ENCODE measurements around the gene YIF1B. TPM values are rescaled to one million over a fixed set of nuclear protein-coding genes. Genes with fewer than 3 reads are reported as not detected.

The YIF1B gene
- total and polyA plus RNA-seq, 2 donors (not counting 1 experiment from before 2014, with no cell fraction given) = 31.6 to 58.3 TPM

DNA sequence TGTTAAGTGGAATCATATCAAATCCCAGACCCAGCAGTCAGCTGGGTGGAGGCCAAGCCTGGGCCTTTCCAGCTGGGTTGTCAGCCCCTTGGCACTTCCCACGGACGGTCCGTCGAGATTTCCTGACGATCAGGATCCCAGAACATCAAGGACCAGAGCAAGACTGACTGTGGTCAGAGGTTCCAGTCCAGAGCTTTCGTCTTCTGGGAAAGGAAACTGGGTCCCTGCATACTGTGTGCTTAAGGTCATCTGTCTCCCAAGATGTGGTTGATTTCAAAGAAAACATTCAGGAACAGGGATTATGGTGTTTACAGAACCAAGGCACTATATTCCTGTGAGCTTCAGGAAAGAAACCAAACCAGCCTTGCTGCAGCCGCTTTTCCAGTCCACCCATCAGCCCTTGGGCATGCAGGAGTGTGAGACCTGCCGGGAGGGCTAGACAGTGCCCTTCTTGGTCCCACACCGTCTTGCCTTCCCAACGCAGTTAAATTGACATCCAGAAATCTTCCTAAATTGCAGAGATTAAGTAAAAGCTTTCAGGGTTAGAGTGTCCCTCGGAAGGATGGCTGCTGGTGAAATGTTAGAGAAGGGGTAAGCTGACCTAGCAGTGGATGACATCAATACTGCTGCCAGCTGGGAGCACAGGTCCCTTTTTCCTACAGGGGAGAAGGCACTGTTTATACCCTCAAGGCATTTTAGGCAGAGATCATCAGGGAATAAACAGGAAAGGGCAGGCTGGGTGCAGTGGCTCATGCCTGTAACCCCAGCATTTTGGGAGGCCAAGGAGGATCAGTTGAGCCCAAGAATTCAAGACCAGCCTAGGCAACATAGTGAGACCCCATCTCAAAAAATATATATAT is 16.7 kb downstream of the YIF1B start:
- CTCF ChIA-PET = interaction anchor here (1.1 kb wide), 1 partner anchor 55 kb away, joined by 4 read pairs; no protein-coding TSS in a partner anchor

DNA sequence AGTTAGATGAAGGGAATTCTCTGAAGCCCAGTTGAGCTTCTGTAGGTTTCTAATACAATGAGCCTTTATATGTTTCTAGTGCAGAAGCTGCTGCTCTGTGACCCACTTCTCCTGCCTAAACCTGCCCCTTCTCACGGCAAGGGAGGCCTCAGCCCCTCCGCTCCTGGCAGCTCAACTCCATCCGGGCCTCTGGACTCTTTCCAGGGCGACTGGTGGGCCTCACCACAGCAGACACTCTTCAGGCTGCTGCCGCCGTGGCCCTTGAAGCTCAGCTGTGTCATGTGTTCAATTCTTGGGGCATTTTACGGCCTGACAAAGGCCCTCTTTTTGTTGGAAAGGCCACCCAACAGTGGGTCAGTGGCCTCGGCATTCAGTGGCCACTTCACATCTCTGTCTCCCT is 21.7 kb downstream of the YIF1B start:
- no peak overlapping the region for H3K4me3 Mint-ChIP-seq
- CTCF ChIA-PET = interaction anchor here (0.8 kb wide), 1 partner anchor 49 kb away, joined by 3 read pairs; no protein-coding TSS in a partner anchor
- H3K9me3 Mint-ChIP-seq (ENCODE audit: insufficient read depth) = no peaks in the 10 kb centered on the region
- intact Hi-C loops (cut with micrococcal nuclease) = no loop called here
- Histone ChIP-seq H3K27me3 (replicated peaks in 1 of 4; ENCODE audit: control extremely low read depth in 1 of 4, control insufficient read depth in 3 of 4, insufficient read depth in 4 of 4, low read length in 3 of 4) (no peaks in the 10 kb centered on the region), H4K20me1 (ENCODE audit: control insufficient read depth, insufficient read depth, low read length, poor library complexity, severe bottlenecking) (no peaks in the 10 kb centered on the region), H3K4me2 (replicated peaks; ENCODE audit: low read depth, low read length, poor library complexity, severe bottlenecking) (no peak overlapping the region), H2AFZ (ENCODE audit: insufficient read depth, low read depth, low read length, poor library complexity, severe bottlenecking) (no peak overlapping the region), H3K36me3 (replicated peaks in 1 of 2; ENCODE audit: control extremely low read depth in 1 of 2, control insufficient read depth in 1 of 2, extremely low read depth in 1 of 2, insufficient read depth in 2 of 2, low read length in 1 of 2) (peaks cover 2 to 21% of the 10 kb centered on the region in 2 experiments), H3K79me2 (ENCODE audit: control insufficient read depth, insufficient read depth, low read length) (no peaks in the 10 kb centered on the region), H3K4me3 (ENCODE audit: control extremely low read depth in 1 of 5, extremely low read depth in 1 of 5, insufficient read depth in 1 of 5, low read depth in 2 of 5, low read length in 4 of 5) (no peak overlapping the region), H3K27ac (ENCODE audit: low read length in 2 of 2) (no peak overlapping the region), H3K4me1 (ENCODE audit: control insufficient read depth in 2 of 2, insufficient read depth in 2 of 2, low read length in 2 of 2) (no peaks in the 10 kb centered on the region), H3K9ac (ENCODE audit: low read length) (no peak overlapping the region), H3K9me3 (ENCODE audit: control extremely low read depth in 1 of 3, control insufficient read depth in 2 of 3, insufficient read depth in 1 of 3, low read length in 2 of 3) (no peaks in the 10 kb centered on the region)
- no peak for ATAC-seq (ENCODE audit: low read depth)
- H3K27ac Mint-ChIP-seq = no peak overlapping the region
- TF ChIP-seq, protein P1, sequence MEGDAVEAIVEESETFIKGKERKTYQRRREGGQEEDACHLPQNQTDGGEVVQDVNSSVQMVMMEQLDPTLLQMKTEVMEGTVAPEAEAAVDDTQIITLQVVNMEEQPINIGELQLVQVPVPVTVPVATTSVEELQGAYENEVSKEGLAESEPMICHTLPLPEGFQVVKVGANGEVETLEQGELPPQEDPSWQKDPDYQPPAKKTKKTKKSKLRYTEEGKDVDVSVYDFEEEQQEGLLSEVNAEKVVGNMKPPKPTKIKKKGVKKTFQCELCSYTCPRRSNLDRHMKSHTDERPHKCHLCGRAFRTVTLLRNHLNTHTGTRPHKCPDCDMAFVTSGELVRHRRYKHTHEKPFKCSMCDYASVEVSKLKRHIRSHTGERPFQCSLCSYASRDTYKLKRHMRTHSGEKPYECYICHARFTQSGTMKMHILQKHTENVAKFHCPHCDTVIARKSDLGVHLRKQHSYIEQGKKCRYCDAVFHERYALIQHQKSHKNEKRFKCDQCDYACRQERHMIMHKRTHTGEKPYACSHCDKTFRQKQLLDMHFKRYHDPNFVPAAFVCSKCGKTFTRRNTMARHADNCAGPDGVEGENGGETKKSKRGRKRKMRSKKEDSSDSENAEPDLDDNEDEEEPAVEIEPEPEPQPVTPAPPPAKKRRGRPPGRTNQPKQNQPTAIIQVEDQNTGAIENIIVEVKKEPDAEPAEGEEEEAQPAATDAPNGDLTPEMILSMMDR (IDR thresholded peaks at IDR 0.05) = no peak
- no peak for TF ChIP-seq EZH2 (IDR thresholded peaks at IDR 0.05; ENCODE audit: borderline replicate concordance, insufficient read depth, low read depth, low read length, poor library complexity, severe bottlenecking)
- no peaks in the 10 kb centered on the region for H3K4me1 Mint-ChIP-seq
- POLR2A ChIA-PET = no interaction called here
- WGBS (ENCODE audit: insufficient coverage) = 94% methylated on average over 7 of the region's 8 CpGs
- H3K27me3 Mint-ChIP-seq = no peaks in the 10 kb centered on the region
- no peak for DNase-seq

More for the DNA sequence above, 16.7 kb downstream of the YIF1B start:
- H3K4me2 ChIP-seq (replicated peaks; ENCODE audit: low read depth, low read length, poor library complexity, severe bottlenecking) = no peak overlapping the region
- intact Hi-C loops (cut with micrococcal nuclease) = no loop called here
- no peaks in the 10 kb centered on the region for H3K4me1 ChIP-seq (ENCODE audit: control insufficient read depth in 2 of 2, insufficient read depth in 2 of 2, low read length in 2 of 2)
- H3K27me3 ChIP-seq (replicated peaks in 1 of 4; ENCODE audit: control extremely low read depth in 1 of 4, control insufficient read depth in 3 of 4, insufficient read depth in 4 of 4, low read length in 3 of 4) = no peaks in the 10 kb centered on the region
- H3K4me1 Mint-ChIP-seq = no peaks in the 10 kb centered on the region
- no peak overlapping the region for H3K27ac Mint-ChIP-seq
- H3K4me3 Mint-ChIP-seq = no peak overlapping the region
- peaks cover 3% of the 10 kb centered on the region for H3K9me3 Mint-ChIP-seq (ENCODE audit: insufficient read depth)
- no peaks in the 10 kb centered on the region for H3K36me3 ChIP-seq (replicated peaks in 1 of 2; ENCODE audit: control extremely low read depth in 1 of 2, control insufficient read depth in 1 of 2, extremely low read depth in 1 of 2, insufficient read depth in 2 of 2, low read length in 1 of 2)
- WGBS (ENCODE audit: insufficient coverage) = 94% methylated on average over 8 of the region's 11 CpGs
- POLR2A ChIA-PET = no interaction called here
- H3K4me3 ChIP-seq (ENCODE audit: control extremely low read depth in 1 of 5, extremely low read depth in 1 of 5, insufficient read depth in 1 of 5, low read depth in 2 of 5, low read length in 4 of 5) = no peak overlapping the region
- no peak for DNase-seq
- no peaks in the 10 kb centered on the region for H3K79me2 ChIP-seq (ENCODE audit: control insufficient read depth, insufficient read depth, low read length)
- no peaks in the 10 kb centered on the region for H4K20me1 ChIP-seq (ENCODE audit: control insufficient read depth, insufficient read depth, low read length, poor library complexity, severe bottlenecking)
- H3K9me3 ChIP-seq (ENCODE audit: control extremely low read depth in 1 of 3, control insufficient read depth in 2 of 3, insufficient read depth in 1 of 3, low read length in 2 of 3) = peaks cover 0 to 13% (median 0%) of the 10 kb centered on the region in 3 donors
- TF ChIP-seq, protein P1 (IDR thresholded peaks at IDR 0.05) = no peak
- TF ChIP-seq EZH2 (IDR thresholded peaks at IDR 0.05; ENCODE audit: borderline replicate concordance, insufficient read depth, low read depth, low read length, poor library complexity, severe bottlenecking) = no peak
- no peak overlapping the region for H3K9ac ChIP-seq (ENCODE audit: low read length)
- H2AFZ ChIP-seq (ENCODE audit: insufficient read depth, low read depth, low read length, poor library complexity, severe bottlenecking) = no peak overlapping the region
- H3K27ac ChIP-seq (ENCODE audit: low read length in 2 of 2) = no peak overlapping the region
- ATAC-seq (ENCODE audit: low read depth) = no peak
- no peaks in the 10 kb centered on the region for H3K27me3 Mint-ChIP-seq

All from B cell (primary cell).